ENCODE results near the gene HOXD9. TPM values are rescaled to one million over a fixed set of nuclear protein-coding genes. Genes with fewer than 3 reads are reported as not detected.

Gene HOXD9
- total RNA-seq, 1 donor from 2014 or later, result 12.5 TPM

- no peak for DNase-seq (ENCODE audit: extremely low spot score in 2 of 2)
- Histone ChIP-seq H3K9me3 (no peaks in the 10 kb centered on the region), H3K27ac (peak overlapping the region; percentile 76), H3K27me3 (no peaks in the 10 kb centered on the region), H3K36me3 (peaks cover 0 to 7% of the 10 kb centered on the region in 2 donors), H3K4me1 (peaks cover 24% of the 10 kb centered on the region), H3K4me3 (peak overlapping the region; percentile 15 to 40)
- intact Hi-C loops (cut with DNase I), result no loop called here
- no peak for TF ChIP-seq POLR2AphosphoS5 (IDR thresholded peaks at IDR 0.05; ENCODE audit: insufficient read depth in 1 of 2, low read depth in 1 of 2)
- no peak for TF ChIP-seq CTCF (IDR thresholded peaks at IDR 0.05)
- no peak for TF ChIP-seq POLR2A (IDR thresholded peaks at IDR 0.05)
Measured at GRCh38 chr2:176117162-176117822, 5.2 kb upstream of the HOXD9 start.

- H3K4me1 ChIP-seq, result peaks cover 24% of the 10 kb centered on the region
- TF ChIP-seq POLR2AphosphoS5 (IDR thresholded peaks at IDR 0.05; ENCODE audit: insufficient read depth in 1 of 2, low read depth in 1 of 2), result no peak
- no peak for TF ChIP-seq POLR2A (IDR thresholded peaks at IDR 0.05)
- no peak for TF ChIP-seq CTCF (IDR thresholded peaks at IDR 0.05)
- H3K9me3 ChIP-seq, result no peaks in the 10 kb centered on the region
- intact Hi-C loops (cut with DNase I), result no loop called here
- H3K27me3 ChIP-seq, result no peaks in the 10 kb centered on the region
- DNase-seq (ENCODE audit: extremely low spot score in 2 of 2), result no peak
- peak overlapping the region; percentile 15 to 40 for H3K4me3 ChIP-seq
- peaks cover 0 to 7% of the 10 kb centered on the region in 2 donors for H3K36me3 ChIP-seq
- peak overlapping the region; percentile 76 for H3K27ac ChIP-seq
Measured at GRCh38 chr2:176117823-176118371, 4.6 kb upstream of the HOXD9 start.

- intact Hi-C loops (cut with DNase I), result no loop called here
- peak overlapping the region; percentile 15 to 40 for H3K4me3 ChIP-seq
- no peak for DNase-seq (ENCODE audit: extremely low spot score in 2 of 2)
- no peaks in the 10 kb centered on the region for H3K27me3 ChIP-seq
- H3K27ac ChIP-seq, result peak overlapping the region; percentile 76
- TF ChIP-seq POLR2AphosphoS5 (IDR thresholded peaks at IDR 0.05; ENCODE audit: insufficient read depth in 1 of 2, low read depth in 1 of 2) (no peak), POLR2A (IDR thresholded peaks at IDR 0.05) (no peak), CTCF (IDR thresholded peaks at IDR 0.05) (no peak)
- peaks cover 0 to 7% of the 10 kb centered on the region in 2 donors for H3K36me3 ChIP-seq
- H3K4me1 ChIP-seq, result peaks cover 24% of the 10 kb centered on the region
- no peaks in the 10 kb centered on the region for H3K9me3 ChIP-seq
Measured at GRCh38 chr2:176118601-176119339, 3.7 kb upstream of the HOXD9 start.

- no peak for DNase-seq (ENCODE audit: extremely low spot score in 2 of 2)
- intact Hi-C loops (cut with DNase I), result loop anchor here (5.0 to 10.0 kb wide), 2 partner anchors 697 to 1024 kb away; no protein-coding TSS in a partner anchor
- Histone ChIP-seq H3K27me3 (no peaks in the 10 kb centered on the region), H3K36me3 (peaks cover 0 to 7% of the 10 kb centered on the region in 2 donors), H3K27ac (peak overlapping the region; percentile 77), H3K4me3 (no peak overlapping the region), H3K4me1 (peaks cover 21% of the 10 kb centered on the region), H3K9me3 (no peaks in the 10 kb centered on the region)
- TF ChIP-seq POLR2AphosphoS5 (IDR thresholded peaks at IDR 0.05; ENCODE audit: insufficient read depth in 1 of 2, low read depth in 1 of 2), result no peak
- TF ChIP-seq CTCF (IDR thresholded peaks at IDR 0.05), result no peak
- no peak for TF ChIP-seq POLR2A (IDR thresholded peaks at IDR 0.05)
Measured at GRCh38 chr2:176120364-176121189, 1.9 kb upstream of the HOXD9 start.
